CD14-positive monocyte (primary cell): ENCODE results near the gene ERFE. TPM values are rescaled to one million over a fixed set of nuclear protein-coding genes. Genes with fewer than 3 reads are reported as not detected.
A peak's percentile ranks its signal among the peaks of the same experiment; 100 is the strongest.

Experiments
- DNase-seq, 3 donors: peaks; one replicate each; pipeline ENCODE4 v3.0.0-alpha.2; 2011 to 2022
- H2AFZ ChIP-seq: 2 replicates; pipeline ENCODE4 v1.6.0; 2012; ENCODE audit warnings: mild to moderate bottlenecking, low read depth, low read length, inconsistent platforms; ENCODE audit not compliant: insufficient read depth, poor library complexity, severe bottlenecking
- H3K27ac ChIP-seq, 2 donors: 1 replicate in 1 of 2; 2 replicates in 1 of 2; pipeline ENCODE4 v1.5.1; 2012 to 2013; ENCODE audit warnings: low read length in 2 of 2, control low read depth in 1 of 2, inconsistent platforms in 1 of 2, low read depth in 1 of 2, mild to moderate bottlenecking in 1 of 2
- H3K27me3 ChIP-seq, 2 donors: one replicate each; pipeline versions ENCODE4 v1.6.0 to v1.6.1; 2011 to 2013; ENCODE audit warnings: low read length in 2 of 2; ENCODE audit not compliant: control insufficient read depth in 2 of 2, insufficient read depth in 2 of 2
- H3K36me3 ChIP-seq, 2 donors: replicated peaks in 1 of 2; 1 replicate in 1 of 2; 2 replicates in 1 of 2; pipeline versions ENCODE4 v1.5.1 to v1.6.1; 2012 to 2013; ENCODE audit warnings: low read length in 2 of 2, control low read depth in 1 of 2, inconsistent platforms in 1 of 2, mild to moderate bottlenecking in 1 of 2; ENCODE audit not compliant: insufficient read depth in 2 of 2, control insufficient read depth in 1 of 2
- H3K4me1 ChIP-seq, 2 donors: 1 replicate in 1 of 2; 2 replicates in 1 of 2; pipeline versions ENCODE4 v1.5.1 to v1.6.1; 2012 to 2013; ENCODE audit warnings: low read length in 2 of 2, control low read depth in 1 of 2, inconsistent platforms in 1 of 2, mild to moderate bottlenecking in 1 of 2, moderate library complexity in 1 of 2; ENCODE audit not compliant: insufficient read depth in 2 of 2, control insufficient read depth in 1 of 2
- H3K4me2 ChIP-seq: replicated peaks from 2 replicates; pipeline ENCODE3; 2012; ENCODE audit warnings: low read length, moderate library complexity, mild to moderate bottlenecking; ENCODE audit not compliant: poor library complexity, severe bottlenecking; ENCODE audit errors: extremely low read depth
- H3K4me3 ChIP-seq, 3 experiments: fragments of 200-600 bp in 1 of 3; sonication (generic) in 1 of 3; replicated peaks in 1 of 3; 1 replicate in 2 of 3; 2 replicates in 1 of 3; pipeline ENCODE4 v1.5.1; 2011 to 2013; ENCODE audit warnings: low read length in 3 of 3, mild to moderate bottlenecking in 3 of 3, control low read depth in 2 of 3, low read depth in 2 of 3, inconsistent platforms in 1 of 3, moderate library complexity in 1 of 3
- H3K79me2 ChIP-seq: 2 replicates; pipeline ENCODE4 v1.6.0; 2012; ENCODE audit warnings: mild to moderate bottlenecking, control low read depth, inconsistent platforms, low read length, moderate library complexity; ENCODE audit not compliant: insufficient read depth
- H3K9ac ChIP-seq: 2 replicates; pipeline ENCODE4 v1.6.0; 2017; ENCODE audit warnings: low read length, mild to moderate bottlenecking; ENCODE audit not compliant: insufficient read depth, poor library complexity, severe bottlenecking
- H3K9me3 ChIP-seq, 2 donors: replicated peaks in 1 of 2; 1 replicate in 1 of 2; 2 replicates in 1 of 2; pipeline versions ENCODE4 v1.5.1 to v1.6.1; 2012 to 2013; ENCODE audit warnings: low read length in 2 of 2, control low read depth in 1 of 2; ENCODE audit not compliant: control insufficient read depth in 1 of 2, insufficient read depth in 1 of 2
- H4K20me1 ChIP-seq: 2 replicates; pipeline ENCODE4 v1.6.0; 2012; ENCODE audit warnings: mild to moderate bottlenecking, low read length, control low read depth, moderate library complexity; ENCODE audit not compliant: insufficient read depth
- H3K27ac Mint-ChIP-seq, 7 donors: one replicate each; pipeline ENCODE4 v1.8.0; 2020; ENCODE audit warnings: mild to moderate bottlenecking in 7 of 7, mixed read lengths in 7 of 7, moderate library complexity in 6 of 7, inconsistent platforms in 2 of 7
- H3K27me3 Mint-ChIP-seq, 3 donors: one replicate each; pipeline ENCODE4 v1.8.0; 2021 to 2022; ENCODE audit warnings: low read depth in 3 of 3, mild to moderate bottlenecking in 3 of 3, mixed read lengths in 3 of 3, moderate library complexity in 3 of 3, inconsistent platforms in 1 of 3
- H3K36me3 Mint-ChIP-seq, 2 donors: one replicate each; pipeline ENCODE4 v1.8.0; 2020; ENCODE audit warnings: mixed read lengths in 2 of 2, inconsistent platforms in 1 of 2, mild to moderate bottlenecking in 1 of 2
- H3K4me1 Mint-ChIP-seq: one replicate; pipeline ENCODE4 v1.8.0; 2020; ENCODE audit warnings: mild to moderate bottlenecking, mixed read lengths
- H3K4me3 Mint-ChIP-seq, 2 donors: one replicate each; pipeline ENCODE4 v1.8.0; 2020; ENCODE audit warnings: mild to moderate bottlenecking in 2 of 2, mixed read lengths in 2 of 2, moderate library complexity in 1 of 2
- H3K9me3 Mint-ChIP-seq, 7 donors: one replicate each; pipeline ENCODE4 v1.8.0; 2020 to 2022; ENCODE audit warnings: mixed read lengths in 7 of 7, mild to moderate bottlenecking in 6 of 7, moderate library complexity in 6 of 7, inconsistent platforms in 2 of 7
- WGBS: methylation state at CpG from one replicate; pipeline ENCODE4 v1.1.5; 2013; ENCODE audit warnings: missing lambda C conversion rate; ENCODE audit not compliant: insufficient coverage; 5-methylcytosine and 5-hydroxymethylcytosine counted together
- intact Hi-C, 2 donors: fragments of 100-400 bp; cut with micrococcal nuclease; formaldehyde crosslinking; loops; one replicate each; pipeline versions ENCODE4 v1.15.0 to v1.15.1; 2023
- polyA plus RNA-seq, 3 donors: library from polyadenylated mRNA; depleted of rRNA in 1 of 3; unstranded in 2 of 3; stranded (reverse) in 1 of 3; fragments of 300-500 nt in 2 of 3; fragments of >200 nt in 1 of 3; fragmentation: Illumina TruSeq in 2 of 3; gene quantifications; 1 replicate in 2 of 3; 2 replicates in 1 of 3; pipeline ENCODE4 v1.2.3, GENCODE V29; 2012 to 2021
- TF ChIP-seq, protein P1 (sequence below): fragments of 200-600 bp; IDR thresholded peaks from one replicate; pipeline ENCODE4 v1.8.0; 2022; ENCODE audit warnings: antibody characterized with exemption, mild to moderate bottlenecking

Gene ERFE
- polyA plus RNA-seq, 3 donors, result not detected

DNA sequence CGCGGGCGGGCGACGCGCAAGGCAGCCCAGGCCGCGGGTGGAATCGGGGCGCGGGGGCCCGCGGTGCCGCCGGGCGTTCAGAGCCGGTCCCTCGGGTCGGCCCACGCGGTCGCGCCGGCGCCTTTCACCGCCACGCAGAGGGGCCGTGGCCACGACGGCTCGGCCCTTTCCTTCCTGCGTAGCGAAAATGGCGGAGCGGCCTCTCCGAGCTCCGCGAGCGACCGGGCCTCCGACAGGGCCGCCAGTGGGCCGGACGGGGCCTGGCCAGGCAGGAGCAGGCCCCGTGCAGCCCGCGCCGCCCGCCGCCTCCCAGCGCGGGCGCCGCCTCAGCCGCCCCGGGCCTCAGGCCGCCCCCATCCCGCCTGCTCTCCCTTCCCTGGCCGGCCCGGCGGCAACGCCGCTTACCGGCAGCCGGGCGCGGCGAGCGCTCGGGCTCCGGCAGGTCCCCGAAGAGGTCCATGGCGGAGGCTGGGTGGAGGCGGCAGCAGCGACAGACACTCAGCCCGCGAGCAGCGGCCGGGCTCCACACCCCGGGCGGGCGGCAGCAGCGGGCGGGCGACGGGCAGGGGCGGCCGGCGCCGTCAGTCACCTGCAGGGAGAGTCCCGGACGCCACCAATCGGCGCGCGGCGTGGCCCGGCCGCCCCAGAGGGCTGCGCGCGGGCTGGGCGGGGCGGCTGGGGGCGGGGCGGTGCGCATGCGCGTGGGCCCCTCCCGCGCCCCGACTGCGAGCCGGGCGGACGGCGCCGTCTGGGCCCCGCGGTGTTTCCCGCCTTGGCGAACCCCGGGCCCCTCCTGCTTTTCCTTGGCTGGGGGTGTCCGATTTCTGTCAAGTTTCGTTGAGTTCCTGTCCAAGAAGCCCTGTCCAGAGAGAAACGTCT is 44.6 kb downstream of the ERFE start, which contains the start of gene ILKAP:
TSS of gene ILKAP (minus strand) at position 602 of the 879 bp plus-strand sequence. CDS start at position 460, 142 bp downstream.
- Mint-ChIP-seq H3K27me3 (peaks cover 4 to 6% (median 5%) of the 10 kb centered on the region in 3 donors), H3K9me3 (peaks cover 0 to 2% (median 0%) of the 10 kb centered on the region in 7 donors), H3K4me1 (peaks cover 42% of the 10 kb centered on the region), H3K4me3 (peak within 1 kb of the TSS; percentile 85 to 89), H3K27ac (peak within 1 kb of the TSS; percentile 80 to 92 (median 85)), H3K36me3 (peaks cover 5 to 6% of the 10 kb centered on the region in 2 donors)
- Histone ChIP-seq H3K27me3 (peaks cover 0 to 4% of the 10 kb centered on the region in 2 donors), H3K79me2 (peaks cover 47% of the 10 kb centered on the region), H3K4me2 (peak within 1 kb of the TSS; percentile 83), H3K4me1 (peaks cover 25 to 29% of the 10 kb centered on the region in 2 donors), H3K9ac (peak within 1 kb of the TSS; percentile 94), H3K4me3 (peak within 1 kb of the TSS; percentile 61 to 81 (median 72)), H3K36me3 (no peaks in the 10 kb centered on the region), H3K9me3 (no peaks in the 10 kb centered on the region), H4K20me1 (peaks cover 45% of the 10 kb centered on the region), H2AFZ (peak within 1 kb of the TSS; percentile 95), H3K27ac (peak within 1 kb of the TSS; percentile 43 to 84)
- TF ChIP-seq, protein P1, sequence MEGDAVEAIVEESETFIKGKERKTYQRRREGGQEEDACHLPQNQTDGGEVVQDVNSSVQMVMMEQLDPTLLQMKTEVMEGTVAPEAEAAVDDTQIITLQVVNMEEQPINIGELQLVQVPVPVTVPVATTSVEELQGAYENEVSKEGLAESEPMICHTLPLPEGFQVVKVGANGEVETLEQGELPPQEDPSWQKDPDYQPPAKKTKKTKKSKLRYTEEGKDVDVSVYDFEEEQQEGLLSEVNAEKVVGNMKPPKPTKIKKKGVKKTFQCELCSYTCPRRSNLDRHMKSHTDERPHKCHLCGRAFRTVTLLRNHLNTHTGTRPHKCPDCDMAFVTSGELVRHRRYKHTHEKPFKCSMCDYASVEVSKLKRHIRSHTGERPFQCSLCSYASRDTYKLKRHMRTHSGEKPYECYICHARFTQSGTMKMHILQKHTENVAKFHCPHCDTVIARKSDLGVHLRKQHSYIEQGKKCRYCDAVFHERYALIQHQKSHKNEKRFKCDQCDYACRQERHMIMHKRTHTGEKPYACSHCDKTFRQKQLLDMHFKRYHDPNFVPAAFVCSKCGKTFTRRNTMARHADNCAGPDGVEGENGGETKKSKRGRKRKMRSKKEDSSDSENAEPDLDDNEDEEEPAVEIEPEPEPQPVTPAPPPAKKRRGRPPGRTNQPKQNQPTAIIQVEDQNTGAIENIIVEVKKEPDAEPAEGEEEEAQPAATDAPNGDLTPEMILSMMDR, result no peak
- intact Hi-C loops, result loop anchor here (5.0 kb wide), 2 partner anchors 34 to 39 kb away; partner anchors contain the start of gene HES6 (in 1 of the 2)
- DNase-seq, result peak; percentile 73 to 85 (median 81)
- WGBS, result under 1% methylated on average over 126 of the region's 126 CpGs

DNA sequence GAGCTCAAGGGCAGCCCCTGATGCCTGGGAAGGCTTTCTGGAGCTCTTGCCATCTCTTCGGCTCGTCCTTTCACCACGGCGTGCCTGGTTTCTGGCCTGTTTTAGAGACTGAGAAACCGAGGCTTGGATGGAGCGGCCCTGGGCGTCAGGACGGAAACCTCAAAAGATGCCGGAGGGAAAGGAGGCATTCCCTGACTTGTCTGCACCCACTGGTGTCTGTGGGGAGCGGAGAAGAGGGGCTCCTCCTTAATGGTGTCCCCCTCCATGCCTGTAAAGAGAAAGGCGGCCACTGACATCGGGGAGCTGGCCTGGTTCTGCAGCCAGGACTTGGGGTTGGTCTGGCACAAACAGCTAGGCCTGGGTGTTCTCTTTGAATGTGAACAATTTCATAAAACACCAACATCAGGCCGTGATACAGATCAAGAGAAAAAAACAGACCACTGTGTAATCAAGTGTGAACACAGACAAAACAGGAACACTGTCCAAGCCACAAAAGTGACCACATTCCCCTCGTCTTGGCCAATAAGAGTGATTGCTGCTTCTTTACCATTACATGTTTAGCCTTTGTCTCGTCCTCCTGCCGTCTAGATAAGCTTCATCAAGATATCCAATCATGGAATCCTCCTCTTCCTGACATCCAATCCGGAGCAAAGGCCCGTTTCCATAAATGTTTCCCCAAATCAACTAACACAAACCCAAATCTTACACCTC is 45.4 kb downstream of the ERFE start:
- H3K36me3 ChIP-seq, result no peaks in the 10 kb centered on the region
- H2AFZ ChIP-seq, result peak overlapping the region; percentile 95
- Mint-ChIP-seq H3K27ac (peak overlapping the region; percentile 72 to 92 (median 84)), H3K4me1 (peaks cover 38% of the 10 kb centered on the region), H3K4me3 (peak overlapping the region; percentile 77 to 83), H3K9me3 (peaks cover 0 to 2% (median 0%) of the 10 kb centered on the region in 7 donors), H3K36me3 (peaks cover 2 to 6% of the 10 kb centered on the region in 2 donors), H3K27me3 (peaks cover 4 to 6% (median 5%) of the 10 kb centered on the region in 3 donors)
- peak overlapping the region; percentile 94 for H3K9ac ChIP-seq
- H4K20me1 ChIP-seq, result peaks cover 37% of the 10 kb centered on the region
- WGBS, result 66% methylated on average over 18 of the region's 18 CpGs
- TF ChIP-seq, protein P1, result no peak
- peaks cover 39% of the 10 kb centered on the region for H3K79me2 ChIP-seq
- peak overlapping the region; percentile 34 to 84 for H3K27ac ChIP-seq
- H3K4me3 ChIP-seq, result peak overlapping the region; percentile 30 to 81 (median 32)
- peaks cover 2 to 9% of the 10 kb centered on the region in 2 donors for H3K27me3 ChIP-seq
- H3K9me3 ChIP-seq, result no peaks in the 10 kb centered on the region
- DNase-seq, result peak in 2 of 3 donors; percentile 16 to 37
- H3K4me1 ChIP-seq, result peaks cover 25 to 29% of the 10 kb centered on the region in 2 donors
- H3K4me2 ChIP-seq, result peak overlapping the region; percentile 83
- intact Hi-C loops, result loop anchor here (5.0 kb wide), 2 partner anchors 33 to 38 kb away; partner anchors contain the start of gene HES6 (in 1 of the 2)
